Neural cell (in vitro differentiated cells): Measurements from ENCODE around the gene LARP6.

Experiments
- EZH2 ChIP-seq: fragments of 200-600, 300-800 bp; shearing (Covaris generic), sonication (generic); IDR thresholded peaks from 2 replicates; pipeline ENCODE4 v1.6.1; 2014; ENCODE audit warnings: antibody characterized with exemption, low read length, borderline replicate concordance, mild to moderate bottlenecking; ENCODE audit not compliant: insufficient read depth, poor library complexity, severe bottlenecking
- MXI1 ChIP-seq: fragments of 450-650 bp; conservative IDR thresholded peaks from 2 replicates; pipeline ENCODE4 v1.6.1; 2014; ENCODE audit warnings: antibody characterized with exemption, mild to moderate bottlenecking; ENCODE audit not compliant: poor library complexity, severe bottlenecking
- POLR2AphosphoS5 ChIP-seq: IDR thresholded peaks from 2 replicates; pipeline ENCODE4 v1.6.1; 2012
- RAD21 ChIP-seq: fragments of 450-650 bp; conservative IDR thresholded peaks from 2 replicates; pipeline ENCODE4 v1.6.1; 2014; ENCODE audit warnings: antibody characterized with exemption, mild to moderate bottlenecking, moderate library complexity
- TAF1 ChIP-seq: IDR thresholded peaks from 2 replicates; pipeline ENCODE4 v1.6.1; 2012; ENCODE audit warnings: low read depth
- TF ChIP-seq, protein P1 (sequence below): fragments of 450-650 bp; IDR thresholded peaks from 2 replicates; pipeline ENCODE4 v1.5.1; 2014; ENCODE audit warnings: antibody characterized with exemption, mild to moderate bottlenecking, moderate library complexity; ENCODE audit not compliant: poor library complexity, severe bottlenecking
- TF ChIP-seq, protein P2 (sequence below): IDR thresholded peaks from 2 replicates; pipeline ENCODE4 v1.6.1; 2012; ENCODE audit warnings: borderline replicate concordance

DNA sequence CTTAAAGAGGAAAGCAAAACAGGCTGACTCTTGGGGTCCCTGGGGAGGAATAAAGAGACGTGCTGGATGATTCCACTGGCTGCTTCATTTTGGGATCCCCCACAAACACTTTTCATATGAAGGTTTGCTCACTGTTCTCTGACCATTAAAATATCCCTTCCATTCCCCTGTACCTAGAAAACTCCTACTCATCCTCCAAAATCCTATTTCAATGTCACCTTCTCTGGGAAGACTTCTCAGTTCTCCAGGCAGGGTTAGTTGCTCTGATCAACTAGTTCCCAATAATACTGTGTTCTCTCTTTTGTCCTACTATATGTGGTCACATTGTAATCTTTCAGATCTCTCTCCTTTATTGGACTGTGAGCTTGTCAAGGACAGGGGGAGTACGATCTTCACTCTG, 19.0 kb downstream of the LARP6 start:
- TF ChIP-seq EZH2 (no peak), MXI1 (no peak), POLR2AphosphoS5 (no peak), TAF1 (no peak), RAD21 (no peak)
- TF ChIP-seq, protein P1, sequence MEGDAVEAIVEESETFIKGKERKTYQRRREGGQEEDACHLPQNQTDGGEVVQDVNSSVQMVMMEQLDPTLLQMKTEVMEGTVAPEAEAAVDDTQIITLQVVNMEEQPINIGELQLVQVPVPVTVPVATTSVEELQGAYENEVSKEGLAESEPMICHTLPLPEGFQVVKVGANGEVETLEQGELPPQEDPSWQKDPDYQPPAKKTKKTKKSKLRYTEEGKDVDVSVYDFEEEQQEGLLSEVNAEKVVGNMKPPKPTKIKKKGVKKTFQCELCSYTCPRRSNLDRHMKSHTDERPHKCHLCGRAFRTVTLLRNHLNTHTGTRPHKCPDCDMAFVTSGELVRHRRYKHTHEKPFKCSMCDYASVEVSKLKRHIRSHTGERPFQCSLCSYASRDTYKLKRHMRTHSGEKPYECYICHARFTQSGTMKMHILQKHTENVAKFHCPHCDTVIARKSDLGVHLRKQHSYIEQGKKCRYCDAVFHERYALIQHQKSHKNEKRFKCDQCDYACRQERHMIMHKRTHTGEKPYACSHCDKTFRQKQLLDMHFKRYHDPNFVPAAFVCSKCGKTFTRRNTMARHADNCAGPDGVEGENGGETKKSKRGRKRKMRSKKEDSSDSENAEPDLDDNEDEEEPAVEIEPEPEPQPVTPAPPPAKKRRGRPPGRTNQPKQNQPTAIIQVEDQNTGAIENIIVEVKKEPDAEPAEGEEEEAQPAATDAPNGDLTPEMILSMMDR, result no peak
- TF ChIP-seq, protein P2, sequence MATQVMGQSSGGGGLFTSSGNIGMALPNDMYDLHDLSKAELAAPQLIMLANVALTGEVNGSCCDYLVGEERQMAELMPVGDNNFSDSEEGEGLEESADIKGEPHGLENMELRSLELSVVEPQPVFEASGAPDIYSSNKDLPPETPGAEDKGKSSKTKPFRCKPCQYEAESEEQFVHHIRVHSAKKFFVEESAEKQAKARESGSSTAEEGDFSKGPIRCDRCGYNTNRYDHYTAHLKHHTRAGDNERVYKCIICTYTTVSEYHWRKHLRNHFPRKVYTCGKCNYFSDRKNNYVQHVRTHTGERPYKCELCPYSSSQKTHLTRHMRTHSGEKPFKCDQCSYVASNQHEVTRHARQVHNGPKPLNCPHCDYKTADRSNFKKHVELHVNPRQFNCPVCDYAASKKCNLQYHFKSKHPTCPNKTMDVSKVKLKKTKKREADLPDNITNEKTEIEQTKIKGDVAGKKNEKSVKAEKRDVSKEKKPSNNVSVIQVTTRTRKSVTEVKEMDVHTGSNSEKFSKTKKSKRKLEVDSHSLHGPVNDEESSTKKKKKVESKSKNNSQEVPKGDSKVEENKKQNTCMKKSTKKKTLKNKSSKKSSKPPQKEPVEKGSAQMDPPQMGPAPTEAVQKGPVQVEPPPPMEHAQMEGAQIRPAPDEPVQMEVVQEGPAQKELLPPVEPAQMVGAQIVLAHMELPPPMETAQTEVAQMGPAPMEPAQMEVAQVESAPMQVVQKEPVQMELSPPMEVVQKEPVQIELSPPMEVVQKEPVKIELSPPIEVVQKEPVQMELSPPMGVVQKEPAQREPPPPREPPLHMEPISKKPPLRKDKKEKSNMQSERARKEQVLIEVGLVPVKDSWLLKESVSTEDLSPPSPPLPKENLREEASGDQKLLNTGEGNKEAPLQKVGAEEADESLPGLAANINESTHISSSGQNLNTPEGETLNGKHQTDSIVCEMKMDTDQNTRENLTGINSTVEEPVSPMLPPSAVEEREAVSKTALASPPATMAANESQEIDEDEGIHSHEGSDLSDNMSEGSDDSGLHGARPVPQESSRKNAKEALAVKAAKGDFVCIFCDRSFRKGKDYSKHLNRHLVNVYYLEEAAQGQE, result no peak
